Lung (tissue), 12 donors: ENCODE measurements around the gene GLIS2. TPM values are rescaled to one million over a fixed set of nuclear protein-coding genes. Genes with fewer than 3 reads are reported as not detected.

Experiments
- ATAC-seq: fragments of 200-7000 bp; cut with Tn5 transposase; one replicate; pipeline ENCODE4 v1.9.1; 2020; ENCODE audit warnings: moderate number of reproducible peaks; ENCODE audit not compliant: insufficient read depth, low FRiP score
- DNase-seq, 3 donors: peaks; one replicate each; pipeline ENCODE4 v3.0.0-alpha.2; 2013 to 2017
- H3K27ac ChIP-seq, 2 donors: one replicate each; pipeline ENCODE4 v1.5.1; 2013; ENCODE audit warnings: mild to moderate bottlenecking in 2 of 2, moderate library complexity in 2 of 2, control low read depth in 1 of 2, inconsistent platforms in 1 of 2, low read depth in 1 of 2, low read length in 1 of 2
- H3K27me3 ChIP-seq, 3 donors: one replicate each; pipeline ENCODE4 v1.5.1; 2013; ENCODE audit warnings: low read length in 2 of 3; ENCODE audit not compliant: control insufficient read depth in 3 of 3, insufficient read depth in 3 of 3
- H3K36me3 ChIP-seq, 4 donors: one replicate each; pipeline ENCODE4 v1.5.1; 2013; ENCODE audit warnings: low read length in 4 of 4, mild to moderate bottlenecking in 1 of 4, moderate library complexity in 1 of 4; ENCODE audit not compliant: control insufficient read depth in 4 of 4, insufficient read depth in 4 of 4
- H3K4me1 ChIP-seq, 5 donors: one replicate each; pipeline ENCODE4 v1.5.1; 2013; ENCODE audit warnings: low read length in 5 of 5, mild to moderate bottlenecking in 2 of 5, moderate library complexity in 1 of 5; ENCODE audit not compliant: control insufficient read depth in 5 of 5, insufficient read depth in 5 of 5
- H3K4me3 ChIP-seq: one replicate; pipeline ENCODE4 v1.5.1; 2013; ENCODE audit warnings: mild to moderate bottlenecking, control low read depth, moderate library complexity
- H3K9ac ChIP-seq, 2 donors: one replicate each; pipeline ENCODE4 v1.5.1; 2013; ENCODE audit warnings: low read length in 2 of 2, control low read depth in 1 of 2; ENCODE audit not compliant: insufficient read depth in 1 of 2
- H3K9me3 ChIP-seq, 4 donors: one replicate each; pipeline ENCODE4 v1.5.1; 2013; ENCODE audit warnings: low read length in 3 of 4, mild to moderate bottlenecking in 1 of 4, moderate library complexity in 1 of 4; ENCODE audit not compliant: control insufficient read depth in 4 of 4, insufficient read depth in 3 of 4
- CTCF ChIP-seq: IDR thresholded peaks from 2 replicates; pipeline ENCODE4 v1.5.1; 2012; ENCODE audit warnings: mild to moderate bottlenecking; ENCODE audit errors: control extremely low read depth, extremely low read depth
- WGBS, 2 donors: extraction: QIAGEN DNeasy Blood & Tissue Kit; methylation state at CpG; one replicate each; pipeline ENCODE4 v1.1.7; 2013; 5-methylcytosine and 5-hydroxymethylcytosine counted together
- polyA plus RNA-seq, 2 donors: library from polyadenylated mRNA; stranded (reverse); fragments of 200-250 nt; gene quantifications; one replicate each; pipeline ENCODE4 v1.2.1, GENCODE V29; 2013
- total RNA-seq, 2 donors: library from RNA; depleted of rRNA in 1 of 2; stranded (reverse); fragments of >200 nt in 1 of 2; gene quantifications; one replicate each; pipeline ENCODE4 v1.2.1, GENCODE V29; 2014 to 2021
- donor health status: control.
- donor health status: control.
- donor health status: Bipolar disorder and iron deficiency.
- donor health status: healthy.
- donor health status: DM: yes; HTN: yes; CAD: no.

Gene GLIS2
- total and polyA plus RNA-seq, 4 donors, result 8.8 to 25.5 (median 14.9) TPM

- no peak overlapping the region for H3K4me3 ChIP-seq
- H3K9ac ChIP-seq, result no peak overlapping the region
- no peak overlapping the region for H3K27ac ChIP-seq
- peaks cover 0 to 46% (median 15%) of the 10 kb centered on the region in 4 donors for H3K36me3 ChIP-seq
- ATAC-seq, result no peak
- peaks cover 0 to 26% (median 7%) of the 10 kb centered on the region in 5 donors for H3K4me1 ChIP-seq
- no peak for DNase-seq
- no peaks in the 10 kb centered on the region for H3K27me3 ChIP-seq
- no peaks in the 10 kb centered on the region for H3K9me3 ChIP-seq
- 74 to 86% methylated on average over 12 of the region's 12 CpGs for WGBS, 2 donors
- TF ChIP-seq CTCF, result no peak
Observed at GRCh38 chr16:4337540-4338088, 21.7 kb downstream of the GLIS2 start.

- H3K4me3 ChIP-seq, result no peak overlapping the region
- no peak for ATAC-seq
- H3K4me1 ChIP-seq, result peaks cover 0 to 26% (median 9%) of the 10 kb centered on the region in 5 donors
- peaks cover 0 to 48% (median 14%) of the 10 kb centered on the region in 4 donors for H3K36me3 ChIP-seq
- 85 to 88% methylated on average over 12 of the region's 12 CpGs for WGBS, 2 donors
- H3K27ac ChIP-seq, result peak overlapping the region in 1 of 2 donors; percentile 23
- no peaks in the 10 kb centered on the region for H3K27me3 ChIP-seq
- no peak for TF ChIP-seq CTCF
- no peak for DNase-seq
- H3K9ac ChIP-seq, result no peak overlapping the region
- no peaks in the 10 kb centered on the region for H3K9me3 ChIP-seq
Observed at GRCh38 chr16:4338125-4338582, 22.3 kb downstream of the GLIS2 start.

DNA sequence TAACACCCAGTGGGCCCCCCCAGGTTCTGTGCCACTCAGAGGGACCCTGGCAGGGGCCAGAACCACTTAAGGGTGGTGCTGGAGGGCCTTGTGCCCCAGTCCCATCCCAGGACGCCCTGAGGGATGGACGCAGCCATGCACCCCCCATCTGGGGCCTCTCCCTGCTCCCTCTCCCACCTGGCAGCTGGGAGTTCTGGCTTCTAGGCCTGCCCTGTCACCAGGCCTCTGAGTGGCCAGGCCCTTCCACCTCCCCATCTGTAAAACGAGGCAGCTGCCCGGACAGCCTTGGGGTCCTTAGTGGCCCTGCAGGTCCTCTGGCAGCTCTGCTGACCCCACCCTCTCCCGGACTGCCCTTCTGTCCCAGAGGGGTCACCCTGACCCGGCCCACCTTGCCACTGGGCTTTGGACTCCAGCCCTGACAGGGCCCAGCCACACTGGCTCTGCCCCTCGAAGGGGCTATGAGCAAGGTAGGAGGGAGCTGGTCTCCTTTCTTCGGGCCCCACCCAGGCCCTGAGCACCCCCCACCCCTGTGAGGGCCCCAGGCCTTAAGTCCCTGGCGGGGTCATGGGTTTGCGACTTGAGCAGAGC, 22.9 kb downstream of the GLIS2 start:
- Histone ChIP-seq H3K27me3 (no peaks in the 10 kb centered on the region), H3K9ac (no peak overlapping the region), H3K4me3 (no peak overlapping the region), H3K9me3 (no peaks in the 10 kb centered on the region), H3K4me1 (peaks cover 0 to 26% (median 13%) of the 10 kb centered on the region in 5 donors), H3K27ac (peak overlapping the region in 1 of 2 donors; percentile 83), H3K36me3 (peaks cover 0 to 48% (median 11%) of the 10 kb centered on the region in 4 donors)
- TF ChIP-seq CTCF, result no peak
- ATAC-seq (no peak), DNase-seq (no peak)
- WGBS, 2 donors, result 77 to 88% methylated on average over 10 of the region's 10 CpGs
